Gastroesophageal sphincter (tissue), 3 donors: ENCODE measurements around the gene CSH2.
"Not testable (repeated sequence)": the region's sequence is repeated elsewhere in the genome, so short reads cannot be mapped to it uniquely, and the experiment has no call there.

Experiments used
- EP300 ChIP-seq: sonication (generic); formaldehyde crosslinking; IDR thresholded peaks from one replicate; pipeline ENCODE4 v1.6.1; 2017; ENCODE audit warnings: antibody characterized with exemption, mild to moderate bottlenecking
- POLR2A ChIP-seq, 2 donors: fragments of 450-650 bp; IDR thresholded peaks; one replicate each; pipeline ENCODE4 v1.6.1; 2017; ENCODE audit warnings: antibody characterized with exemption in 2 of 2, mild to moderate bottlenecking in 2 of 2, moderate library complexity in 1 of 2
- TF ChIP-seq, protein P1 (sequence below), 4 experiments: fragments of 200-600 bp in 2 of 4; fragments of 450-650 bp in 2 of 4; sonication (generic) in 1 of 4; IDR thresholded peaks; one replicate each; pipeline ENCODE4 v1.5.1; 2017 to 2019; ENCODE audit warnings: antibody characterized with exemption in 4 of 4, mild to moderate bottlenecking in 2 of 4, moderate library complexity in 2 of 4

DNA sequence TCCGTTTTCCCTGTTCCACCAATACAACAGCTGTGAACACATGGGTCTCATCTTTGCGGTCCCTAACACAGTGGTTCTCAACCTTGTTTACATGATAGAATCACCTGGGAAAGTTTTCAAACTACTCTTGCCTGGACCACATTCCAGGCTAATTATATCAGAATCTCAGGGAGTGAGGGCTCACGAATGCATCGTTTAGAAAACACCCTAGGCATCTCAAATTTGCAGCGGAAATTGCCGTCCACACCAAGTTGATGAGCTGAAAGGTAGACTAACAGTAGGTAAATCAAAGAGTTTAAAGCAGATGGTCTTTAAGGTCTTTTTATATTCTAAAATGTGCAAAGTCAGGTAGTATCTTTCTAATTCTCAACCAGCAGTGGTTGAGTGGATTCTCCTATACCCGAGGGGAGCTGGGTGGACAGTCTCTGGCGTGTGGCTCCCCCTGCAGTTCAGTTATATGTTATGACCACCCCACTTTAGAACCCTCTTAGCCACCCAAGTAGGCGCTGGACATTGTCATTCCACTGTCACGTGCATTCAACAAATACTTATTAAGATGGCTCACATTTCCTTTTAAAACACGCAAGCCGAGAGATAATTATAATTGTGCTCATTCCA is 33.8 kb upstream of the CSH2 start:
- TF ChIP-seq POLR2A (IDR thresholded peaks at IDR 0.05); EP300: not testable (repeated sequence)
- TF ChIP-seq, protein P1, sequence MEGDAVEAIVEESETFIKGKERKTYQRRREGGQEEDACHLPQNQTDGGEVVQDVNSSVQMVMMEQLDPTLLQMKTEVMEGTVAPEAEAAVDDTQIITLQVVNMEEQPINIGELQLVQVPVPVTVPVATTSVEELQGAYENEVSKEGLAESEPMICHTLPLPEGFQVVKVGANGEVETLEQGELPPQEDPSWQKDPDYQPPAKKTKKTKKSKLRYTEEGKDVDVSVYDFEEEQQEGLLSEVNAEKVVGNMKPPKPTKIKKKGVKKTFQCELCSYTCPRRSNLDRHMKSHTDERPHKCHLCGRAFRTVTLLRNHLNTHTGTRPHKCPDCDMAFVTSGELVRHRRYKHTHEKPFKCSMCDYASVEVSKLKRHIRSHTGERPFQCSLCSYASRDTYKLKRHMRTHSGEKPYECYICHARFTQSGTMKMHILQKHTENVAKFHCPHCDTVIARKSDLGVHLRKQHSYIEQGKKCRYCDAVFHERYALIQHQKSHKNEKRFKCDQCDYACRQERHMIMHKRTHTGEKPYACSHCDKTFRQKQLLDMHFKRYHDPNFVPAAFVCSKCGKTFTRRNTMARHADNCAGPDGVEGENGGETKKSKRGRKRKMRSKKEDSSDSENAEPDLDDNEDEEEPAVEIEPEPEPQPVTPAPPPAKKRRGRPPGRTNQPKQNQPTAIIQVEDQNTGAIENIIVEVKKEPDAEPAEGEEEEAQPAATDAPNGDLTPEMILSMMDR (IDR thresholded peaks at IDR 0.05): not testable (repeated sequence)
